ENCODE data around the gene HBG1.

The HBG1 gene

DNA sequence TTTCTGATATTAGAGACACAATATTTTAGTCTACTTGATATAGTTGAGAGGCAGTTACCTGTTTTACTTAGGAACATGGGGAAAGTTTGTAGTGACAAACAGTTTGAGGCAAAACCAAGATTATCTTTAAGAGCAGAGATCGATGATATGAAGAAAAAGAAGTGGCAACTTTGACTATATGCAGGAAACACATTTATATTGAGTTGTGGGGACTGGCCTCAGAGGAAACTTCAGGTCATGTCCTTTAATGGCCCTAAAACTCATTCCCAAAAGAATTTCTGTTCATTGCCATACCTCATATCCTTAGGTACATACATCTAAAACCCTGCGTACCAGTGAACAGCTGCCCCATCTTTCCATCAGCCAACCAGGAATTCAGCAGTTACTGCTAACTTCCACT, 4.5 kb downstream of the HBG1 start:
- DNase-seq = no peak

DNA sequence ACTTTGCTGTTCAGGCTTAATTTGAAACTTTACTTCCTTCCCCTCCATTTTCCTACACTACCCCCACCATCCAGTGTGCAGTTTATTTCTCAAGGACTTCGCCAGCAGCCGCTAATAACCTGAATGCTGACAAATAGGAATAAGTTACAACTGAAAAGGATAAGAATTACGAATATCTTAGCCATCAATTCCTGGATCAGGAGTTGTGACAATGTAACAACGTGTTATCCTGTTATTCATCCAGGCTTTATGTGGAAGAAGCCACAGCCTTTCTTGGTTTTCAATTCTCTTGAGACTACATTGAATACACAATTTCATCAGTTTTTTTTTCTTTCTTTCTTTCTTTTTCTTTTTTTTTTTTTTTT, 5.9 kb downstream of the HBG1 start:
- DNase-seq = no peak

GRCh38 chr11:5242933-5243815, 6.5 kb downstream of the HBG1 start:
- DNase-seq = no peak

DNA sequence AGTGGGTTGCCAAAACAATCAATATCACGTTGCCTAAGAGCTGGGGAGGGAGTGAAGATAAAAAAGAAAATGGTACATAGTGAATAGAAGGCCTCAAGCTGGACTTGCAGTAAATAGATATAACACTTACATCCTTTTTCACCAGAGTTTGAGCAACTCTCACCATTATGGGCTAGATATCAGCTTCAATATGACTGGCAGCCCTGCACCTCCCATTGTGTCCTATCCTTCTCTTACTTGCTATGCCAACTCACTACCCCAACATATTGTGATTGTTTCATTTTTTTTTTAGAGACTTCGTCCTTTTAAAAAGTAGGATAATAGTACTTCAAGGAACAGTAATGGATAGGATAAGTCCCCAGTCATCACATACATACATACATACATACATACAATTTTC, 7.4 kb downstream of the HBG1 start:
- no peak for DNase-seq

DNA sequence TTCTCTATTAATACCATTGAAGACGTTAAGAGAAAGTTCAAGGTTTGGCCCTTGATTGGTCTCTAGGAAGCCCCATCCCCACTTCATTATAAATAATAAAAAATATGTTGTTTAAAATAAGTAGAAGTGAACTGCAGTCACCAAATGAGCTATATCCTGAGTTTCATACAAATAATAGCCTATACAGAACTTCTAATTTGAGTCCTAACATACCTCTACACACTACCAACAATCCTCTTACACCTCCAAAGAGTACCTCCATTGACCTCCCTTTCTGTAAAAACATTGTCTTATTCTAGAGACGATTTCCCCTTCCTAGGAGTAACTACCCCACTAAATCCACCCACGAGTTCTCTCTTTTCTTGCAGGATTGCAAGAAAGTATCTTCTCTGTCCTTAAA, 8.2 kb downstream of the HBG1 start:
- no peak for DNase-seq

DNA sequence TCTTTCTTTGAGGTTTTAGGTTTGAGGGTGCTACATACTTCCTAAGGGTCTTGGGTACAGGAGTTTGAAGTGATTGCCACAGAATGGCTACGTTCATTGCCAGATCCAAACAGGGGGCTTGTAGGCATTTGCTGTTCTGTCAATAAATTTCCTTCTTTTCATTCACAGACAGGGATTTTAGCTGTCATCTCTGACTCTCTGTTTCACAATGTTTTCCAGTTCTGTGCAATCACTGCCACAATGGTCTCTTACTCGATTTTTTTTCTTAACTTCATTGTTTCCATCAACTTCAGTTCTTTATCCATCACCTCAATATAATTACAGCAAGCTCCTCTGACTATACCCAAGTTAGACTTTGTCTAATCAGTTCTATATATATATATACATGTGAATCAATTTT, 9.2 kb downstream of the HBG1 start:
- DNase-seq = no peak

DNA sequence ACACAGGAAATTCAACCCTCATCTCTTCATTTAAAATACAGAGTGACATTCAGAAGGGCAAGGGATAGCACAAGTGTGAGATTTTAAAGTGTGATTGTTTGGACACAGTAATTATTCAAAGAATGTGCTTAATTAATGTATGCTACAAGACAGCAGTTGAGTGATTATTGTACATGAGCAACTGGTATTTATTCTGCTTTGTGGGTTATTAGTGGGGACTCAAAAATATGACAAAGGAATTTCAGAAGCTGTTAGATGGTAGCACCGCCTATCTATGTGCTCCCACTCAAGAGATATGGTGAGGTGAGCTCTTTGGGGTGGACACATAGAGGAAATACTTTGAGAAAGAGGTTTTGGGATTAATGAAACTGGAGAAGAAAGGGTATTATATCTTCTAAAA, 9.6 kb downstream of the HBG1 start:
- DNase-seq = no peak

DNA sequence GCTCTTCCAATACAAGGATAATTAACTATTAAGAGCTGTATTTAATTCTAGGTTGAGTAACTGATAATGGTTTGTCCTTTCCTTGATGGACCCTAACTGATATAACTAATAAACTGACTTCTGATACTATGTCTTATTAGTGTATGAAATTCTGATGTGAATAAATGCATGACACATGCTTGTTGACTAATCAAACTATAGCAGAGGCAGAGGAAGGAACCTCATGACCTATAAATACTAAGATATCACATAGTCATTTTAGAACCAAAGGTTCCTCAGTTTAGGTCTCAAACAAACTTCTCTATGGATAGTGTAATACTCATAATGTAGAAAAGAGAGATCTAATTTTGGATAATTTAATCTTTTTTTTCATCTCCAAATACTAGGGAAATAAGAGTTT, 10.6 kb downstream of the HBG1 start:
- DNase-seq = no peak

DNA sequence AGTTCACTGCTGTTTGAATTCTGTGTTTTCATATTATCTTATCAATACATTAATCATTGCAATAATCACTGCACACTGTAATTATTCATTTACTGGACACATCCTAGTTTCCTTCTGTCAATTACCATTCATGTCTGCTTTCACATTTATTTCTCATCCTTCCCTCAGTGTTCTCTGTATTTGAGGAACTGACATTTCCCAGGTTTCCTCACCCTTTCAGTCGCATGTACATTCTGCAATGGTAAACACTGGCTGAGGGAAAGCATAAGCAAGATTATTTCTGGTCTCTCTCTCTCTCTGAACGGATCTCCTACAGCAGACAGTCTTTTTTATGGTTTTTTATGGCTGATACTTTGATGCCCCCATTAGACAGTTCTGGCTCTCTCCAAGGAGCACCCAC, 11.2 kb downstream of the HBG1 start:
- no peak for DNase-seq

DNA sequence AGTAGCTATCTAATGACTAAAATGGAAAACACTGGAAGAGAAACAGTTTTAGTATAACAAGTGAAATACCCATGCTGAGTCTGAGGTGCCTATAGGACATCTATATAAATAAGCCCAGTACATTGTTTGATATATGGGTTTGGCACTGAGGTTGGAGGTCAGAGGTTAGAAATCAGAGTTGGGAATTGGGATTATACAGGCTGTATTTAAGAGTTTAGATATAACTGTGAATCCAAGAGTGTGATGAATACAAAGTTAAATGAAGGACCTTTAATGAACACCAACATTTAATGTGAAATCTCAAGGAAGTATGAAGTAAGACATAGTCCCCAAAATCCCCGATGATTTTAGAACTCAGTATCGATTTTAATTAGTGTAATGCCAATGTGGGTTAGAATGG, 12.2 kb downstream of the HBG1 start:
- DNase-seq = no peak

DNA sequence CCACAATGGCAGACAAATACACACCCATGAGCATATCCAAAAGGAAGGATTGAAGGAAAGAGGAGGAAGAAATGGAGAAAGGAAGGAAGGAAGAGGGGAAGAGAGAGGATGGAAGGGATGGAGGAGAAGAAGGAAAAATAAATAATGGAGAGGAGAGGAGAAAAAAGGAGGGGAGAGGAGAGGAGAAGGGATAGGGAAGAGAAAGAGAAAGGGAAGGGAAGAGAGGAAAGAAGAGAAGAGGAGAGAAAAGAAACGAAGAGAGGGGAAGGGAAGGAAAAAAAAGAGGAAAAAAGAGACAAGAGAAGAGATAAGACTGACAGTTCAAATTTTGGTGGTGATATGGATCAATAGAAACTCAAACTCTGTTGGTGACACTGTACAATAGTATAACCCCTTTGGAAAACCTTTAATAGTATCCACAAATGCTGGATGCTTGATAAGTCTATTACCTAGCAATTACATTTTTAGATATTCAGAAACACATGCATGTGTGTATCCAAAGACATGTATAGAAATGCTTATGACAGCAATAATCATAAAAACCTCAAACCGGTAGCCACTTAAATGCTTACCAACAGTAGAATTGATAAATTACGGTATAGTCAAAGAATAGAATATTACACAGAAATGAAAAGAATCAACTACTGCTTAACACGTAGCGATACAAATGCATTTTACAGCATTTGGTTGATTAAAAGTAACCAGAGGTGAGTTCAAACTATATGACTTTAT, 14.1 kb downstream of the HBG1 start:
- DNase-seq = no peak

GRCh38 chr11:5234381-5234834, 15.2 kb downstream of the HBG1 start, which contains the start of gene HBD:
HBD (minus strand) TSS chr11:5234483; CDS start chr11:5234433, 50 bp downstream.
- no peak for DNase-seq

DNA sequence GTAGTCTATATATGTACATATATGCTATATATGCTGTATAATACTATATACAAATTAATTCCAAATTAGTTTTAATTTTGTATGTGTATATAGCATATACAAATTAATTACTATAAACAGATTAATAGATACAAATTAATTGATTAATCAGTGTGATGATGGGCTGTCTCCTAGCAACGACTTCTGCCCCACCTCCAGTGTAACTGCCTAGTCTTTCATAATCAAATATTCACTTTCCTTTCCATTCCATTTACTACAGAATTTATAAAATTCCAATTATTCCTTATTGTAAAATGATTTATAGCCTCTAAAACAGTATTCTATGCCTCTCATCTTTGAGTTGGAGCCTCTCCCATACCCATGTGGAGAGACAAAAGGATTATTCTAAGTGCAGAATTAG, 16.4 kb downstream of the HBG1 start:
- no peak for DNase-seq

DNA sequence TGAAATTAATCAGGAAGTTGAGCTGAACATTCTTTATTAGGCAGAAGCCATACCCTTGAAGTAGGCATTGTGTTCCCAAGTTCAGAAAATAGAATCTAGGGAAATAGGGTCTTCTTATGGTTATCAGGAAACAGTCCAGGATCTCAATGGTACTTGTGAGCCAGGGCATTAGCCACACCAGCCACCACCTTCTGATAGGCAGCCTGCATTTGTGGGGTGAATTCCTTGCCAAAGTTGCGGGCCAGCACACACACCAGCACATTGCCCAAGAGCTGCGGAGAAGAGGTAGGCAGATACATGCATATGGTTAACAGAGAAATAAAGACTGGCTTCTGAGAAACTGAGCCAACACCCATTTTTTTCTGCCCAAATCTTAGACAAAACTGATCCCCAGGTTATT, 16.8 kb downstream of the HBG1 start:
- no peak for DNase-seq

DNA sequence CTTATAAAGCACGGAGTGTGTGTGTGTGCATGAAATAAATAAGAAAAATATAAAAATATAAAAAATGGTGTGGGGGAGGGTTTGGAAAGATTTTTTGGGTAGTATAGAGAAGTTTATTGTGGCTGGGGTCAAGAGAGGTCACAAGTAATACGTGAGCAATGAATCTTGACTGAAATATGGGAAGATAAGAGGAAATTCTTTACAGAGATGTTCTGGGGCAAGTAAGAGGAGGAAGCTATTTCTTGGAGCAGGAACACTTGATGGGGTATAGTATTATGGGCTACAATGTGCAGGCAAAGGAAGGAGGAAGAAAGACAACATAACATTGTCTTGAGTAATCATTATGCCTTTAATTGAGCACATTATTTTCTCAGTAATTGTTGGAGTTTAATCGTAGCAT, 17.5 kb downstream of the HBG1 start:
- no peak for DNase-seq

GRCh38 chr11:5231111-5231510, 18.5 kb downstream of the HBG1 start:
- DNase-seq = no peak

DNA sequence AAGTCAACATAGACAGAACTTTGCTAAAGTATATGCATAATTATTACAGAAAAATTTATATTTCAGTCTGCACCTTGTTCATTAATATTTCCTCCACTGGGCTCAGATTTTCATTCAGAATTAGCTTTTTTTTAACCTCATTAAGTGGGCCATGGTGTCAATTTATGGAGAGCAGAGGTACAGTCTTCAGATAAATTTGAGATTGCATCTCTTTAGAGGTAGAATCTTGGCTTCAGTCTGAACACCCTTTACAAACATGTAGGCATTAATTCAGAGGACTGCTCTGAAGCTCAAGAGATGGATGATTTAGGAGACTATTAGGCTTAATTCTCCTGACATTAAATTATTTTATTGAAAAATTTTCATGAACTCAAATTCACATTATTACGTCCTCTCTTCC, 19.4 kb downstream of the HBG1 start:
- DNase-seq = no peak

- no peak for DNase-seq
These were observed 19.9 kb downstream of the HBG1 start for GRCh38 chr11:5229796-5230195.

- no peak for DNase-seq
These were observed 20.3 kb downstream of the HBG1 start for GRCh38 chr11:5229356-5229755.

DNA sequence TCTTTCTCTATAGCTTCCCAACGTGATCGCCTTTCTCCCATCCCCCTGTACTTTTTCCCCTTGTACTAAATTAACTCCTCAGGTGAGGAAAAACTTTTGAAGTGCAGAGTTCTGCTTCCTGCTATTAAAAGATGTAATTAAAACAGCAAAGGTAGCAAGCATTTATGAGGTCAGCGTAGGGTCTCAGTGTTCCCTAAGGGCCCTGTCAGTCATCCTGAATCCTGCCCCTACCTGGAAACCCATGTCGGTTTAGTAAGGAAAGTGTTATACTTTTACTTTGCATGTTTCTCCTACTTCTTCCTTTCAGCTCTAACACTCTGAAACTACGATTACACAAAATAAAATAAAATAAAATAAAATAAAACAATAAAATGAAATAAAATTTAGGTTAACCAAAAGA, 21.5 kb downstream of the HBG1 start:
- DNase-seq = no peak

GRCh38 chr11:5227681-5228080, 22.0 kb downstream of the HBG1 start:
- DNase-seq = no peak

GRCh38 chr11:5226732-5227310, 22.8 kb downstream of the HBG1 start, which contains the start of gene HBB:
HBB (minus strand) TSS chr11:5227071; CDS start chr11:5227021, 50 bp downstream.
- DNase-seq = no peak

DNA sequence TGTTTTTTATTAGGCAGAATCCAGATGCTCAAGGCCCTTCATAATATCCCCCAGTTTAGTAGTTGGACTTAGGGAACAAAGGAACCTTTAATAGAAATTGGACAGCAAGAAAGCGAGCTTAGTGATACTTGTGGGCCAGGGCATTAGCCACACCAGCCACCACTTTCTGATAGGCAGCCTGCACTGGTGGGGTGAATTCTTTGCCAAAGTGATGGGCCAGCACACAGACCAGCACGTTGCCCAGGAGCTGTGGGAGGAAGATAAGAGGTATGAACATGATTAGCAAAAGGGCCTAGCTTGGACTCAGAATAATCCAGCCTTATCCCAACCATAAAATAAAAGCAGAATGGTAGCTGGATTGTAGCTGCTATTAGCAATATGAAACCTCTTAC, 24.2 kb downstream of the HBG1 start:
- no peak for DNase-seq

Data from NCI-H774 (cell line).